Lung (tissue), 12 donors: Measurements from ENCODE around the gene DYNLT1. TPM values are rescaled to one million over a fixed set of nuclear protein-coding genes. Genes with fewer than 3 reads are reported as not detected.
"Not testable (repeated sequence)": the region's sequence is repeated elsewhere in the genome, so short reads cannot be mapped to it uniquely, and the experiment has no call there.

Experiments used
- ATAC-seq: fragments of 200-7000 bp; cut with Tn5 transposase; one replicate; pipeline ENCODE4 v1.9.1; 2020; ENCODE audit warnings: moderate number of reproducible peaks; ENCODE audit not compliant: insufficient read depth, low FRiP score
- DNase-seq, 3 donors: peaks; one replicate each; pipeline ENCODE4 v3.0.0-alpha.2; 2013 to 2017
- H3K27ac ChIP-seq, 2 donors: one replicate each; pipeline ENCODE4 v1.5.1; 2013; ENCODE audit warnings: mild to moderate bottlenecking in 2 of 2, moderate library complexity in 2 of 2, control low read depth in 1 of 2, inconsistent platforms in 1 of 2, low read depth in 1 of 2, low read length in 1 of 2
- H3K27me3 ChIP-seq, 3 donors: one replicate each; pipeline ENCODE4 v1.5.1; 2013; ENCODE audit warnings: low read length in 2 of 3; ENCODE audit not compliant: control insufficient read depth in 3 of 3, insufficient read depth in 3 of 3
- H3K36me3 ChIP-seq, 4 donors: one replicate each; pipeline ENCODE4 v1.5.1; 2013; ENCODE audit warnings: low read length in 4 of 4, mild to moderate bottlenecking in 1 of 4, moderate library complexity in 1 of 4; ENCODE audit not compliant: control insufficient read depth in 4 of 4, insufficient read depth in 4 of 4
- H3K4me1 ChIP-seq, 5 donors: one replicate each; pipeline ENCODE4 v1.5.1; 2013; ENCODE audit warnings: low read length in 5 of 5, mild to moderate bottlenecking in 2 of 5, moderate library complexity in 1 of 5; ENCODE audit not compliant: control insufficient read depth in 5 of 5, insufficient read depth in 5 of 5
- H3K4me3 ChIP-seq: one replicate; pipeline ENCODE4 v1.5.1; 2013; ENCODE audit warnings: mild to moderate bottlenecking, control low read depth, moderate library complexity
- H3K9ac ChIP-seq, 2 donors: one replicate each; pipeline ENCODE4 v1.5.1; 2013; ENCODE audit warnings: low read length in 2 of 2, control low read depth in 1 of 2; ENCODE audit not compliant: insufficient read depth in 1 of 2
- H3K9me3 ChIP-seq, 4 donors: one replicate each; pipeline ENCODE4 v1.5.1; 2013; ENCODE audit warnings: low read length in 3 of 4, mild to moderate bottlenecking in 1 of 4, moderate library complexity in 1 of 4; ENCODE audit not compliant: control insufficient read depth in 4 of 4, insufficient read depth in 3 of 4
- CTCF ChIP-seq: IDR thresholded peaks from 2 replicates; pipeline ENCODE4 v1.5.1; 2012; ENCODE audit warnings: mild to moderate bottlenecking; ENCODE audit errors: control extremely low read depth, extremely low read depth
- WGBS, 2 donors: extraction: QIAGEN DNeasy Blood & Tissue Kit; methylation state at CpG; one replicate each; pipeline ENCODE4 v1.1.7; 2013; 5-methylcytosine and 5-hydroxymethylcytosine counted together
- polyA plus RNA-seq, 2 donors: library from polyadenylated mRNA; stranded (reverse); fragments of 200-250 nt; gene quantifications; one replicate each; pipeline ENCODE4 v1.2.1, GENCODE V29; 2013
- total RNA-seq, 2 donors: library from RNA; depleted of rRNA in 1 of 2; stranded (reverse); fragments of >200 nt in 1 of 2; gene quantifications; one replicate each; pipeline ENCODE4 v1.2.1, GENCODE V29; 2014 to 2021
- donor health status: control.
- donor health status: control.
- donor health status: Bipolar disorder and iron deficiency.
- donor health status: healthy.
- donor health status: DM: yes; HTN: yes; CAD: no.

DYNLT1 gene
- total and polyA plus RNA-seq, 4 donors: 83.4 to 268 (median 199) TPM

- TF ChIP-seq CTCF: no peak
- H3K36me3 ChIP-seq: peaks cover 3 to 29% (median 7%) of the 10 kb centered on the region in 4 donors
- H3K27ac ChIP-seq: no peak overlapping the region
- H3K9ac ChIP-seq: no peak overlapping the region
- H3K4me3 ChIP-seq: no peak overlapping the region
- peaks cover 0 to 12% (median 0%) of the 10 kb centered on the region in 5 donors for H3K4me1 ChIP-seq
- no peaks in the 10 kb centered on the region for H3K9me3 ChIP-seq
- DNase-seq (no peak), ATAC-seq (no peak)
- H3K27me3 ChIP-seq: no peaks in the 10 kb centered on the region
- WGBS, 2 donors: 91 to 94% methylated on average over 17 of the region's 17 CpGs
These were observed 24.4 kb downstream of the DYNLT1 start for GRCh38 chr6:158619922-158620801.

GRCh38 chr6:158618289-158618688 is 26.3 kb downstream of the DYNLT1 start:
- not testable (repeated sequence) for H3K9me3 ChIP-seq, ATAC-seq, H3K4me3 ChIP-seq, H3K9ac ChIP-seq, H3K27me3 ChIP-seq, DNase-seq, H3K27ac ChIP-seq
- Histone ChIP-seq H3K4me1 (peaks cover 0 to 12% (median 0%) of the 10 kb centered on the region in 5 donors), H3K36me3 (peaks cover 0 to 26% (median 7%) of the 10 kb centered on the region in 4 donors)
- WGBS, 2 donors: 91 to 96% methylated on average over 3 of the region's 3 CpGs

- 94% methylated on average over 3 of the region's 3 CpGs for WGBS, 2 donors
- DNase-seq, H3K9ac ChIP-seq, H3K27ac ChIP-seq, ATAC-seq, H3K27me3 ChIP-seq, H3K9me3 ChIP-seq, H3K4me3 ChIP-seq: not testable (repeated sequence)
- Histone ChIP-seq H3K4me1 (peaks cover 0 to 16% (median 13%) of the 10 kb centered on the region in 5 donors), H3K36me3 (peaks cover 0 to 15% (median 3%) of the 10 kb centered on the region in 4 donors)
These were observed 29.9 kb downstream of the DYNLT1 start for GRCh38 chr6:158614606-158615005.

- DNase-seq (peak; percentile 65 to 70 (median 68)), ATAC-seq (peak; percentile 69)
- Histone ChIP-seq H3K9me3 (peaks cover 0 to 2% (median 0%) of the 10 kb centered on the region in 4 donors), H3K4me1 (peaks cover 0 to 16% (median 13%) of the 10 kb centered on the region in 5 donors), H3K27ac (peak overlapping the region in 1 of 2 donors; percentile 49), H3K27me3 (no peaks in the 10 kb centered on the region), H3K4me3 (no peak overlapping the region), H3K36me3 (peaks cover 3 to 33% (median 9%) of the 10 kb centered on the region in 4 donors), H3K9ac (peak overlapping the region; percentile 34 to 57)
- TF ChIP-seq CTCF: no peak
- 69 to 86% methylated on average over 14 of the region's 14 CpGs for WGBS, 2 donors
These were observed 32.8 kb downstream of the DYNLT1 start for GRCh38 chr6:158611541-158612370.
